ENCODE results near the gene ANKRD37.

ANKRD37 gene

GRCh38 chr4:185445209-185445608 is 48.6 kb downstream of the ANKRD37 start:
- Histone ChIP-seq H3K9me3 (ENCODE audit: low read length) (no peaks in the 10 kb centered on the region), H3K36me3 (ENCODE audit: insufficient read depth, low read length) (no peaks in the 10 kb centered on the region), H2AFZ (ENCODE audit: low read depth, low read length) (no peak overlapping the region), H3K4me1 (ENCODE audit: insufficient read depth, low read length) (no peaks in the 10 kb centered on the region), H3K27me3 (ENCODE audit: insufficient read depth, low read length) (no peaks in the 10 kb centered on the region), H3K4me3 (ENCODE audit: low read length) (no peak overlapping the region)

Measured in neuron (in vitro differentiated cells).